HG03095 (cell line): ENCODE measurements around the gene LAMTOR1.

Experiments used
- ATAC-seq: cut with Tn5 transposase; IDR thresholded peaks from one replicate; pipeline ENCODE4 v1.9.1; 2021; ENCODE audit warnings: moderate library complexity; ENCODE audit not compliant: unreplicated experiment

The LAMTOR1 gene

GRCh38 chr11:72083414-72083813 lies 19.7 kb downstream of the LAMTOR1 start:
- no peak for ATAC-seq

- ATAC-seq: no peak
These were observed 21.2 kb downstream of the LAMTOR1 start for GRCh38 chr11:72081821-72082453.

- no peak for ATAC-seq
These were observed 21.9 kb downstream of the LAMTOR1 start for GRCh38 chr11:72081184-72081644.

GRCh38 chr11:72080326-72081183 lies 22.5 kb downstream of the LAMTOR1 start, which contains the start of the genes LRRC51 and NUMA1:
LRRC51 (plus strand) TSS chr11:72080850; CDS start chr11:72089084, 8,234 bp downstream.
NUMA1 (minus strand) TSS chr11:72080542; CDS start chr11:72035943, 44,599 bp downstream.
- peak; percentile 92 for ATAC-seq

GRCh38 chr11:72079819-72080325 lies 23.2 kb downstream of the LAMTOR1 start:
- ATAC-seq: no peak

GRCh38 chr11:72078477-72078876 lies 24.6 kb downstream of the LAMTOR1 start:
- ATAC-seq: no peak

GRCh38 chr11:72075756-72076155 lies 27.3 kb downstream of the LAMTOR1 start:
- no peak for ATAC-seq

GRCh38 chr11:72075109-72075508 lies 28.0 kb downstream of the LAMTOR1 start:
- ATAC-seq: no peak

- no peak for ATAC-seq
These were observed 30.7 kb downstream of the LAMTOR1 start for GRCh38 chr11:72072348-72072747.

- no peak for ATAC-seq
These were observed 32.6 kb downstream of the LAMTOR1 start for GRCh38 chr11:72070491-72070890.

- peak; percentile 70 for ATAC-seq
These were observed 33.3 kb downstream of the LAMTOR1 start for GRCh38 chr11:72069787-72070251.

GRCh38 chr11:72069200-72069599 lies 33.9 kb downstream of the LAMTOR1 start:
- ATAC-seq: no peak

- ATAC-seq: no peak
These were observed 35.4 kb downstream of the LAMTOR1 start for GRCh38 chr11:72067676-72068075.

GRCh38 chr11:72067266-72067665 lies 35.8 kb downstream of the LAMTOR1 start:
- no peak for ATAC-seq

GRCh38 chr11:72066855-72067254 lies 36.2 kb downstream of the LAMTOR1 start:
- no peak for ATAC-seq

- ATAC-seq: no peak
These were observed 41.2 kb downstream of the LAMTOR1 start for GRCh38 chr11:72061739-72062396.

- ATAC-seq: no peak
These were observed 44.6 kb downstream of the LAMTOR1 start for GRCh38 chr11:72058416-72059034.

- ATAC-seq: no peak
These were observed 54.2 kb downstream of the LAMTOR1 start for GRCh38 chr11:72048766-72049460.
